DOHH2 (cell line): ENCODE data around the gene MARCO.

ENCODE experiments used
- H3F3A ChIP-seq: fragments of 200-600 bp; sonication (generic), shearing (Covaris generic); 2 replicates; pipeline ENCODE4 v1.6.0; 2016; ENCODE audit warnings: antibody characterized with exemption, mild to moderate bottlenecking; ENCODE audit not compliant: control insufficient read depth, insufficient read depth
- H3K27ac ChIP-seq: fragments of 200-600 bp; sonication (generic); 2 replicates; pipeline ENCODE4 v1.5.1; 2014; ENCODE audit warnings: low read depth, mild to moderate bottlenecking, low read length, moderate library complexity
- H3K27me3 ChIP-seq: fragments of 200-600 bp; sonication (generic); 2 replicates; pipeline ENCODE4 v1.6.1; 2014; ENCODE audit warnings: mild to moderate bottlenecking, low read length, mixed read lengths; ENCODE audit not compliant: control insufficient read depth
- H3K36me3 ChIP-seq: fragments of 200-600 bp; sonication (generic); 2 replicates; pipeline ENCODE4 v1.6.1; 2014; ENCODE audit warnings: mild to moderate bottlenecking, low read length, moderate library complexity, mixed read lengths; ENCODE audit not compliant: control insufficient read depth
- H3K4me1 ChIP-seq: fragments of 200-600 bp; sonication (generic); 2 replicates; pipeline ENCODE4 v1.6.1; 2014; ENCODE audit warnings: mild to moderate bottlenecking, low read length, mixed read lengths; ENCODE audit not compliant: control insufficient read depth
- H3K4me2 ChIP-seq: fragments of 200-600 bp; sonication (generic); 2 replicates; pipeline ENCODE4 v1.6.0; 2014; ENCODE audit warnings: mild to moderate bottlenecking, low read length, moderate library complexity
- H3K4me3 ChIP-seq: fragments of 200-600 bp; sonication (generic); 2 replicates; pipeline ENCODE4 v1.5.1; 2014; ENCODE audit warnings: mild to moderate bottlenecking, low read length, mixed read lengths
- H3K79me2 ChIP-seq: fragments of 200-600 bp; sonication (generic); 2 replicates; pipeline ENCODE4 v1.6.1; 2014; ENCODE audit warnings: mild to moderate bottlenecking, low read length, mixed read lengths; ENCODE audit not compliant: control insufficient read depth
- H3K9me2 ChIP-seq: fragments of 200-600 bp; sonication (generic); replicated peaks from 2 replicates; pipeline ENCODE4 v1.6.1; 2014; ENCODE audit warnings: mild to moderate bottlenecking, low read length, mixed read lengths; ENCODE audit not compliant: control insufficient read depth
- H3K9me3 ChIP-seq: fragments of 200-600 bp; sonication (generic); 2 replicates; pipeline ENCODE4 v1.6.1; 2014; ENCODE audit warnings: antibody characterized with exemption, low read length, mixed read lengths; ENCODE audit not compliant: control insufficient read depth, insufficient read depth
- H4K20me1 ChIP-seq: fragments of 200-600 bp; sonication (generic); 2 replicates; pipeline ENCODE4 v1.6.0; 2014; ENCODE audit warnings: low read depth, mild to moderate bottlenecking, antibody characterized with exemption, low read length, moderate library complexity; ENCODE audit not compliant: control insufficient read depth, insufficient read depth
- CTCF ChIP-seq: fragments of 200-600 bp; sonication (generic); IDR thresholded peaks from one replicate; pipeline ENCODE4 v1.5.1; 2014; ENCODE audit warnings: antibody characterized with exemption, mild to moderate bottlenecking, low read depth, low read length; ENCODE audit not compliant: poor library complexity, severe bottlenecking
- EZH2phosphoT487 ChIP-seq: fragments of 200-600 bp; sonication (generic); IDR thresholded peaks from 2 replicates; pipeline ENCODE4 v1.6.1; 2017; ENCODE audit warnings: borderline replicate concordance, mild to moderate bottlenecking, antibody characterized with exemption, low read length, moderate library complexity, mixed read lengths

MARCO gene

GRCh38 chr2:118911166-118911856, 30.7 kb upstream of the MARCO start:
- Histone ChIP-seq H3K27ac (no peak overlapping the region), H3K9me3 (no peaks in the 10 kb centered on the region), H3K79me2 (no peaks in the 10 kb centered on the region)

GRCh38 chr2:118911936-118912335, 30.1 kb upstream of the MARCO start:
- H3K4me1 ChIP-seq = no peaks in the 10 kb centered on the region
- no peak overlapping the region for H3K4me2 ChIP-seq
- H3K27me3 ChIP-seq = no peaks in the 10 kb centered on the region; the same call in 1 of the 2 replicates
- H3K79me2 ChIP-seq = no peaks in the 10 kb centered on the region
- TF ChIP-seq CTCF (no peak), EZH2phosphoT487 (no peak)
- H4K20me1 ChIP-seq = no peaks in the 10 kb centered on the region
- H3K27ac ChIP-seq = no peak overlapping the region
- no peaks in the 10 kb centered on the region for H3K9me3 ChIP-seq
- no peak overlapping the region for H3K4me3 ChIP-seq
- H3F3A ChIP-seq = no peaks in the 10 kb centered on the region
- H3K36me3 ChIP-seq = no peaks in the 10 kb centered on the region
- H3K9me2 ChIP-seq = no peaks in the 10 kb centered on the region

More at GRCh38 chr2:118911166-118911856, 30.7 kb upstream of the MARCO start:
- Histone ChIP-seq H3K27me3 (no peaks in the 10 kb centered on the region; the same call in 1 of the 2 replicates), H3F3A (no peaks in the 10 kb centered on the region), H3K36me3 (no peaks in the 10 kb centered on the region), H3K4me2 (no peak overlapping the region), H3K9me2 (no peaks in the 10 kb centered on the region), H4K20me1 (no peaks in the 10 kb centered on the region), H3K4me1 (no peaks in the 10 kb centered on the region), H3K4me3 (no peak overlapping the region)
- TF ChIP-seq EZH2phosphoT487 = no peak
- TF ChIP-seq CTCF = no peak

- Histone ChIP-seq H3K9me3 (no peaks in the 10 kb centered on the region), H3K27me3 (no peaks in the 10 kb centered on the region; the same call in 1 of the 2 replicates), H3K9me2 (no peaks in the 10 kb centered on the region), H3K4me2 (no peak overlapping the region), H3K79me2 (no peaks in the 10 kb centered on the region), H3K4me1 (no peaks in the 10 kb centered on the region), H3F3A (no peaks in the 10 kb centered on the region), H3K4me3 (no peak overlapping the region), H3K27ac (no peak overlapping the region), H4K20me1 (no peaks in the 10 kb centered on the region), H3K36me3 (no peaks in the 10 kb centered on the region)
- TF ChIP-seq EZH2phosphoT487 (no peak), CTCF (no peak)
These were observed 28.7 kb upstream of the MARCO start for GRCh38 chr2:118913131-118913802.
